HepG2 (cell line): ENCODE measurements around the gene AQP12A.

Source experiments
- ATF2 ChIP-seq: sonication (generic); formaldehyde crosslinking; IDR thresholded peaks from 2 replicates; pipeline ENCODE4 v1.4.0; 2020; ENCODE audit warnings: missing genetic modification reagents
- CREM ChIP-seq, 2 experiments: sonication (generic) in 1 of 2; formaldehyde crosslinking in 1 of 2; IDR thresholded peaks; 2 replicates each; pipeline versions ENCODE4 v1.4.0 to v1.6.1; 2016 to 2020; ENCODE audit warnings: antibody characterized with exemption in 1 of 2, mild to moderate bottlenecking in 1 of 2, missing genetic modification reagents in 1 of 2
- TCF7 ChIP-seq: sonication (generic); IDR thresholded peaks from 2 replicates; pipeline ENCODE4 v1.6.1; 2016; ENCODE audit warnings: antibody characterized with exemption, low read depth
- TOE1 ChIP-seq: sonication (generic); formaldehyde crosslinking; IDR thresholded peaks from 2 replicates; pipeline ENCODE4 v1.4.0; 2020; ENCODE audit warnings: mild to moderate bottlenecking, missing genetic modification reagents
- YY1 ChIP-seq: IDR thresholded peaks from 2 replicates; pipeline ENCODE4 v1.6.1; 2011; ENCODE audit warnings: low read length, low read depth, moderate library complexity, mild to moderate bottlenecking; ENCODE audit not compliant: insufficient read depth, insufficient replicate concordance

- no peak for TF ChIP-seq TOE1 (CRISPR knock-in tag)
- no peak for TF ChIP-seq CREM (IDR thresholded peaks at IDR 0.05)
- no peak for TF ChIP-seq CREM (CRISPR knock-in tag; IDR thresholded peaks at IDR 0.05)
- TF ChIP-seq YY1: no peak
- TF ChIP-seq TCF7: no peak
- no peak for TF ChIP-seq ATF2 (CRISPR knock-in tag)
These were observed 47.9 kb upstream of the AQP12A start for GRCh38 chr2:240643811-240644150.
